Epithelial cell of proximal tubule (primary cell): ENCODE results near the gene NPR2. TPM values are rescaled to one million over a fixed set of nuclear protein-coding genes. Genes with fewer than 3 reads are reported as not detected.

Experiments used
- DNase-seq: peaks from one replicate; pipeline ENCODE4 v3.0.0-alpha.2; 2011; ENCODE audit warnings: low read depth
- H3K4me3 ChIP-seq: 2 replicates; pipeline ENCODE4 v1.5.1; 2011; ENCODE audit warnings: low read depth, mild to moderate bottlenecking, low read length
- total RNA-seq: library from RNA; depleted of rRNA; stranded (reverse); fragments of >200 nt; gene quantifications from 2 replicates; pipeline ENCODE4 v1.2.3, GENCODE V29; 2015
- TF ChIP-seq, protein P1 (sequence below): conservative IDR thresholded peaks from 2 replicates; pipeline ENCODE4 v1.5.1; 2012; ENCODE audit warnings: low read depth, mild to moderate bottlenecking, low read length

Gene NPR2
- total RNA-seq, 1 donor from 2014 or later = 11.0 TPM

GRCh38 chr9:35789541-35789940, 1.9 kb upstream of the NPR2 start:
- TF ChIP-seq, protein P1, sequence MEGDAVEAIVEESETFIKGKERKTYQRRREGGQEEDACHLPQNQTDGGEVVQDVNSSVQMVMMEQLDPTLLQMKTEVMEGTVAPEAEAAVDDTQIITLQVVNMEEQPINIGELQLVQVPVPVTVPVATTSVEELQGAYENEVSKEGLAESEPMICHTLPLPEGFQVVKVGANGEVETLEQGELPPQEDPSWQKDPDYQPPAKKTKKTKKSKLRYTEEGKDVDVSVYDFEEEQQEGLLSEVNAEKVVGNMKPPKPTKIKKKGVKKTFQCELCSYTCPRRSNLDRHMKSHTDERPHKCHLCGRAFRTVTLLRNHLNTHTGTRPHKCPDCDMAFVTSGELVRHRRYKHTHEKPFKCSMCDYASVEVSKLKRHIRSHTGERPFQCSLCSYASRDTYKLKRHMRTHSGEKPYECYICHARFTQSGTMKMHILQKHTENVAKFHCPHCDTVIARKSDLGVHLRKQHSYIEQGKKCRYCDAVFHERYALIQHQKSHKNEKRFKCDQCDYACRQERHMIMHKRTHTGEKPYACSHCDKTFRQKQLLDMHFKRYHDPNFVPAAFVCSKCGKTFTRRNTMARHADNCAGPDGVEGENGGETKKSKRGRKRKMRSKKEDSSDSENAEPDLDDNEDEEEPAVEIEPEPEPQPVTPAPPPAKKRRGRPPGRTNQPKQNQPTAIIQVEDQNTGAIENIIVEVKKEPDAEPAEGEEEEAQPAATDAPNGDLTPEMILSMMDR = no peak
- H3K4me3 ChIP-seq = no peak overlapping the region
- DNase-seq = no peak

DNA sequence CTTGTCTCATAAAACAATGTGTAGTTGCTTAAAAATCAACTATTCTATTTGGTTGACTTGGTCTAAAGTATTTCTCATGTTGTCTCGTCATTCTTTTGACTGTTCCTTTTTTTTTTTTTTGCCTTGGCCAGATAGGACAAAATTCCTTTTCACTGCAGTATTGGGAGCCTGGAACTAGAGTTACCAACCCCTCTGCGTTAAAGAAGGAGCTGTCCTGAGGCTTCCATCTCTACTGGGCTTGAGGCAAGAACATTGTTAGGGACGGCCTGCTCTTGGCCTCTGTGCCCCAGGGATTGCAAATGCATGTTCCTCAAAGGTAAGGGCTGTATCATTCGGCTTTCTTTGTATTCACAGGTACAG, 1.4 kb upstream of the NPR2 start:
- no peak for DNase-seq
- H3K4me3 ChIP-seq = no peak overlapping the region
- TF ChIP-seq, protein P1 = no peak

- TF ChIP-seq, protein P1 = peak; percentile 89
- peak overlapping the region; percentile 27 for H3K4me3 ChIP-seq
Measured at GRCh38 chr9:35790385-35791296, 750 bp upstream of the NPR2 start.

DNA sequence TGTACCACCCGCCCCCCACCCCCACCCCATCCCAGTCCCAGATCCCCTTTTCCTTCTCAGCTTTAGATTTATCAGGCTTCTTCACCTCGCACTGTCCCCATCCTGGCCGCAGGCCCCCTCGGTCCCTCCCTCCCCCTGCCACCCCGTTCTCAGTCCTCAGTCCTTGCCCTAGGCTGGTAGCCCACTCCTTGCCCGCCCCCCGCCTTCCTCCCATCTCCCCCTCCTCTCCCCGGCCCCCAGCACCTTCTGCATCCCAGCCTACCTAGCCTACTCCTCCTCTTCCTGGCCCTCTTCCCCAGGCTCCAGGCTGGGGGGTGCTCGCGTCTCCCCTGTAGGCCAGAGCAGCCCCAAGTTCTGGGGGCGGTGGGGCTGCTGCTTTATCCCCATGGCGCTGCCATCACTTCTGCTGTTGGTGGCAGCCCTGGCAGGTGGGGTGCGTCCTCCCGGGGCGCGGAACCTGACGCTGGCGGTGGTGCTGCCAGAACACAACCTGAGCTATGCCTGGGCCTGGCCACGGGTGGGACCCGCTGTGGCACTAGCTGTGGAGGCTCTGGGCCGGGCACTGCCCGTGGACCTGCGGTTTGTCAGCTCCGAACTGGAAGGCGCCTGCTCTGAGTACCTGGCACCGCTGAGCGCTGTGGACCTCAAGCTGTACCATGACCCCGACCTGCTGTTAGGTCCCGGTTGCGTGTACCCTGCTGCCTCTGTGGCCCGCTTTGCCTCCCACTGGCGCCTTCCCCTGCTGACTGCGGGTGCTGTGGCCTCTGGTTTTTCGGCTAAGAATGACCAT, 828 bp downstream of the NPR2 start:
- no peak for DNase-seq
- TF ChIP-seq, protein P1 = no peak
- peak overlapping the region; percentile 60 for H3K4me3 ChIP-seq

More at GRCh38 chr9:35790385-35791296, 750 bp upstream of the NPR2 start:
- no peak for DNase-seq

DNA sequence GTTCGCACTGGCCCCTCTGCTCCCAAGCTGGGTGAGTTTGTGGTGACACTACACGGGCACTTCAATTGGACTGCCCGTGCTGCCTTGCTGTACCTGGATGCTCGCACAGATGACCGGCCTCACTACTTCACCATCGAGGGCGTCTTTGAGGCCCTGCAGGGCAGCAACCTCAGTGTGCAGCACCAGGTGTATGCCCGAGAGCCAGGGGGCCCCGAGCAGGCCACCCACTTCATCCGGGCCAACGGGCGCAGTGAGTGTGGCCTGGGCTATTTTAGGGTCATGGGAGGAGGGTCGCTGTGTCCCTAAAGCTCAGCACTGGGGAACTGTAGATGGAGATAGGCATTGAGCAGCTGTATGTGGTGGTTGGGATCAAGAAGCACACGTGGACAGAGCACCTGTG, 1.4 kb downstream of the NPR2 start:
- H3K4me3 ChIP-seq = no peak overlapping the region
- TF ChIP-seq, protein P1 = no peak
- no peak for DNase-seq

DNA sequence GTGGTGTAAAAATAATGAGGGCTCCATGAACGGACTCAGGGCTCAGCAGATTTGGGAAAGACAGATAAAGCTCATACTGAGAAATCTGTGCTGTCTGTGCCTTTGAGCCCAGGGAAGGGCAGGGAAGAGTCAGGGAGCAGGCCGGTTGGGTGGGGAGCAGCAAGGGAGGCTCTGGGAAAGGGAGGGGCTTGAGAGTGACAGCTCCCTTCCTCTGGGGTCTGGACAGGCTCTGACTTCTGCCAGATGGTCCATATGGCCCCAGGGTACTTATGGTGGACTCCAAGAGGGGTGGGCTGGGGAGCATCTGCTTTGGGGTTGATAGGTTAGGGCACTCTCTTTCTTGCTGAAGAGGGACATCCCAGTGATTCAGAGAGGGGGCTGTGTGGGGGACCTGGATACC, 2.1 kb downstream of the NPR2 start:
- TF ChIP-seq, protein P1 = no peak
- no peak overlapping the region for H3K4me3 ChIP-seq

More for the DNA sequence above, 2.1 kb downstream of the NPR2 start:
- DNase-seq = no peak
